NCI-H1105 (cell line): Measurements from ENCODE around the gene YTHDF1.

Experiments
- DNase-seq: peaks from one replicate; lab custom pipeline; 2025; lab: John Stamatoyannopoulos, UW

Gene YTHDF1

GRCh38 chr20:63155266-63156165, 60.4 kb downstream of the YTHDF1 start:
- no peak for DNase-seq

- no peak for DNase-seq
Measured at GRCh38 chr20:63154395-63154794, 61.5 kb downstream of the YTHDF1 start.

GRCh38 chr20:63153254-63154221, 62.4 kb downstream of the YTHDF1 start:
- DNase-seq, result no peak

- DNase-seq, result no peak
Measured at GRCh38 chr20:63152322-63153253, 63.3 kb downstream of the YTHDF1 start.

- DNase-seq, result no peak
Measured at GRCh38 chr20:63151554-63152321, 64.2 kb downstream of the YTHDF1 start.

GRCh38 chr20:63150911-63151531, 64.9 kb downstream of the YTHDF1 start:
- no peak for DNase-seq

- no peak for DNase-seq
Measured at GRCh38 chr20:63150391-63150898, 65.5 kb downstream of the YTHDF1 start.

GRCh38 chr20:63149531-63150192, 66.3 kb downstream of the YTHDF1 start:
- no peak for DNase-seq

GRCh38 chr20:63148696-63149095, 67.2 kb downstream of the YTHDF1 start:
- no peak for DNase-seq

- DNase-seq, result no peak
Measured at GRCh38 chr20:63147532-63147931, 68.4 kb downstream of the YTHDF1 start.
